GM21423 (cell line): ENCODE results near the gene STK38L.

Experiments used
- ATAC-seq: cut with Tn5 transposase; IDR thresholded peaks from one replicate; pipeline ENCODE4 v1.9.1; 2021; ENCODE audit warnings: mild to moderate bottlenecking, moderate library complexity; ENCODE audit not compliant: unreplicated experiment

Gene STK38L

GRCh38 chr12:27344246-27344645, 100.2 kb downstream of the STK38L start:
- no peak for ATAC-seq

- ATAC-seq, result no peak
Measured at GRCh38 chr12:27344760-27345159, 100.7 kb downstream of the STK38L start.

GRCh38 chr12:27345376-27345775, 101.3 kb downstream of the STK38L start:
- no peak for ATAC-seq

- ATAC-seq, result no peak
Measured at GRCh38 chr12:27347779-27348178, 103.7 kb downstream of the STK38L start.

GRCh38 chr12:27351476-27351875, 107.4 kb downstream of the STK38L start:
- no peak for ATAC-seq

GRCh38 chr12:27355486-27355885, 111.4 kb downstream of the STK38L start:
- no peak for ATAC-seq

GRCh38 chr12:27355979-27356378, 111.9 kb downstream of the STK38L start:
- no peak for ATAC-seq

- ATAC-seq, result no peak
Measured at GRCh38 chr12:27359578-27360340, 115.7 kb downstream of the STK38L start.

GRCh38 chr12:27361372-27361771, 117.3 kb downstream of the STK38L start:
- no peak for ATAC-seq

GRCh38 chr12:27366621-27367020, 122.5 kb downstream of the STK38L start:
- no peak for ATAC-seq

GRCh38 chr12:27367078-27367477, 123.0 kb downstream of the STK38L start:
- ATAC-seq, result no peak
